Glomerular endothelial cell (primary cell): ENCODE data around the gene AKR1C1. TPM values are rescaled to one million over a fixed set of nuclear protein-coding genes. Genes with fewer than 3 reads are reported as not detected.
"Not testable (repeated sequence)": the region's sequence is repeated elsewhere in the genome, so short reads cannot be mapped to it uniquely, and the experiment has no call there.

Source experiments
- DNase-seq: peaks from one replicate; pipeline ENCODE4 v3.0.0-alpha.2; 2011; ENCODE audit warnings: low read depth, low spot score; ENCODE audit errors: extremely low read depth
- total RNA-seq: library from RNA; depleted of rRNA; stranded (reverse); fragments of >200 nt; gene quantifications from 2 replicates; pipeline ENCODE4 v1.2.3, GENCODE V29; 2015

Gene AKR1C1
- total RNA-seq, 1 donor from 2014 or later = 0.70 TPM

DNA sequence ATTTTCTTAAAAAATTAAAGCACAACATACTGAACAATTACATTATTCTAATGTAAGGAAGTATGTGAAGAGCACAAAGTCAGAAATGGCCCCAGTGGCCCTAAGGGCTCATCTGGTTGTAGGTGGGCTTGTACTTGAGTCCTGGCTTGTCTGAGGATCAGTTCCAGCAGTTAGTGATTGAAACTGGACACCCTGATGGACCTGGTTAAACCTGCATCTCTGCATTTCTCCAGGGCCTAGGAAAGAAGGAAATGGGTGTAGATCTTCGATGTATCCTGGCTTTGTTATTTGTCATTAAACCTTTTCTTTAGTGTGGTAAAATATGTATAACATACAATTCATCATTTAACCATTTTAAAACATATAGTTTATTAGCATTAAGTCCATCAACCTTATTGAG is 50.2 kb downstream of the AKR1C1 start:
- DNase-seq = no peak

DNA sequence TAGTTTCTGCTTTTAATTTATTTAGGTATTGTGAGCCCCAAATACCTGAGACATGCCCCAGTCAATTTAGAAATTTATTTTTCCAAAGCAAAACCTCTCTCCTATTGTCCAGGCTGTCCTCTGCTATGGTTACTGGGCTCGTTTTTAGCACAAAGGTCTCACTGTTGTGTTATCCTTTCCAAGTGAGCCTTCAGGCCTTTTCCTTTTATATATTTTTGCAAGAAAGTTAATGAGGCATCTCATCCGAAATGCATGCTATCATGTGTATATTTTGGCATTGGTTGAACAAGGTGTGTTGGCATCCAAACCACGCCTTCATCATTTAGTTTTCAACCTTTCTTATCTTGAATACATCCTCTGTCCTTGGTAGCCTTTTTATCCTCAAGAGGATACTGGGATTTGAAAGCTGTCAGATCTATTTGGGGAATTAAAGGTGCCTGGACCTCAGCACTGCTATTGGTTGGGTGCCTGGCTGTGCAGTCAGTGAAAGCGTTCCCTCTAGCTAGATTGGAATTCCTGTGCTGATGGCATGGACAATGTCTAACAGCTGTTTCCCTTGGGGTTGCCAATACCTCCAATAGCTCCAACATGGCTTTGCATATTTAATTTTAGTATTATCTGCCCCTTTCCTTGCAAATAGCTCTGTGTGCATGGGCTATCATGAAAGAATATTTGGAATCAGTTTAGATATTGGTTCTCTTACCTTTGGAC is 51.1 kb downstream of the AKR1C1 start:
- DNase-seq = not testable (repeated sequence)

DNA sequence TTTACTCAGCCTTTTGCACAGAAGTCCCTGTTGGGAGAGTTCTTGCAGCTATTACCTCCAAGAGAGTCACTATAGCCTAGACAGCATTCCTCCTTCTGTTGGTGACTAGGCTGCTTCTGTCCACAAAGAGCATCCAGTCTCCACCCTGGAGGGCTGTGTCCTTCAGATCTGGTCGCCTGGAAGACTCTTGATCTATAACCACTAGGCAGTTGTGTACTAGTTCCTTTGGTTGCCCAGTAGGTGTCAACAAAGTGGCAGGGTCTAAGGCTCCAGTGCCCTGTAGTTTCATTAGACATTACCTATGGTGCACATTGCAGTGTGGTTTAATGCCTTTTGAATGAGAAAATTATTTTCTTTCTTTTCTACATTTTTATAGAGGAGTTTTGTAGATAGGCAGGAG is 51.7 kb downstream of the AKR1C1 start:
- DNase-seq = no peak

DNA sequence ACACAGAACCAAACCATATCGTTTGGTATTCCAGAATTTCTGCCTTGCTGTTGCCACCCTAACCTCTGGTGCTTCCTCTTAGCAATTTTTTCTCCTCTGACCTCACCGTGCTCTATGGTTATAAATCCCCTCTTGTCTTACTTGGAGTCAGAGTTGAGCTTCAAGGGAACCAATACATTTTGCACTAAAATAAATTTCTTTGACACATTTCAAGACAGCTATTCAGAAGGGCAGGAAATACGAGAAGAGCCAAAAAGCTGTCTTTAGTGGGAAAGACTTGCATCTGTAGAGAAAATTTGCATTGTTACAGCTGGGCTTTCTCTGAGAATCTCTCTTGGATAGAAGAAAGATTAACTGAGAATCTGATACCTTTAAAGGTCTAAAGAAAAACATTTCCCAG is 54.9 kb downstream of the AKR1C1 start:
- DNase-seq = no peak

DNA sequence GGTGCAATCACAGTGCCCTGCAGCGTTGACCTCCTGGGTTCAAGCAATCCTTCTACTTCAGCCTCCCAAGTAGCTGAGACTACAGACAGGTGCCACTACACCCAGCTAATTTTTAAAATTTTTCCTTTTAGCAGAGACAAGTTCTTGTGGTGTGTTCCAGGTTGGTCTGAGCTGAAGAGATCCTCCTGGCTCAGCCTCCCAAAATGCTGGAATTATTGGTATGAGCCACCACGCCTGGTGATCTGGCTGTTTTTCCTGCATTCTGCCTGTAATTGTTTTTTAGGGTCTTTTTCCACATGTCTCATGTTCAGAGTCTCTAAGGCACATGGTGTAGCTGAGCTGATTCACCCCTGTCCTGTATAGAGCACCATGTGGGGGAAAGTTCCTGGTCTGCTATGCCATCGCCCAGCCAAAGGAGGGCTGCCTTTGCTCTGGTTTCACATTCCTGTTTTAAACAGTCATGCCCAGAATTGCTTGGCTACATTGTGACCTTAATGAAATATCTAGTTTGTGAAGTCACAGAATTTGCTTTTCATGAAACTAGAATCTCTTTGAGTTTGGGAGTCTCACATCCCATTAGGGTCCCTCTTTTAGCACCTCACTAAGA is 55.6 kb downstream of the AKR1C1 start:
- not testable (repeated sequence) for DNase-seq

DNA sequence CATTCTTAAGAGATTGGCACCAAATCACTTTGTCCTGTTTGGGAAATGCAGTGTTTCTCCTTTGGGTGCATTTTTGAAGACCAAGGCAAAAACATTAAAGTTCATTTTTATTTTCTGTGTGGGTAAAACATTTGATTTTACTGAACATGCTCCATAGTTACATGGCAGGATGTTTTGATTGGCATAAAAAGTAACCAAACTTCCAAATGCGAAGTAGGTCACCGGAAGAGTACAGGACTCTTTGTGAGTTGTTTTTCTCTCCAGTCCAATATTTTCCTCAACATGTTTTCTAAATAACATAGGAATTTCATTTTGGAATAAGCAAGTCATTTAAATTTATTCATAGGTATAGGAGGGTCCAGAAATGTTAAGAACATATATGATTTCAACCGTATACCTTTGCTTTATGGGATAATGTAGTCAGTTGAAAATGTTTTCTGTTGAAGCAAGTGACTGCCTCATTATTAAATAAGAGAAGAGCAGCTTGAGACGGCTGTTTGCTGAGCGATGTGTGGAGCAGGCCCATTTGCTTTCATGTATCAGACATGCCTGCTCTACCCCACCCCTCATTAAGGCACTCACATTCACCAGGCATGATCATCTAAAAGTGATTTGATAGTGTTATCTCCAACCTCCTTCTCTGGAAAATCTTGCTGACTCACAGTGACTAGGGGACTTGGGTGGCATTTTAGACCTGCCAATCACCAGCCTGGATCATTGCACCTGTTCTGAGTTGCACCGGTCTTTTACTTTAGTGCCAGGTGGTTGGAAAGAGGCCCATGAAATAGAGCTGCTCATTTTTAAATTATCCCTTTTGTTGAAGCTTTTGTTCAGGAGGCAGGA is 56.8 kb downstream of the AKR1C1 start:
- not testable (repeated sequence) for DNase-seq

DNA sequence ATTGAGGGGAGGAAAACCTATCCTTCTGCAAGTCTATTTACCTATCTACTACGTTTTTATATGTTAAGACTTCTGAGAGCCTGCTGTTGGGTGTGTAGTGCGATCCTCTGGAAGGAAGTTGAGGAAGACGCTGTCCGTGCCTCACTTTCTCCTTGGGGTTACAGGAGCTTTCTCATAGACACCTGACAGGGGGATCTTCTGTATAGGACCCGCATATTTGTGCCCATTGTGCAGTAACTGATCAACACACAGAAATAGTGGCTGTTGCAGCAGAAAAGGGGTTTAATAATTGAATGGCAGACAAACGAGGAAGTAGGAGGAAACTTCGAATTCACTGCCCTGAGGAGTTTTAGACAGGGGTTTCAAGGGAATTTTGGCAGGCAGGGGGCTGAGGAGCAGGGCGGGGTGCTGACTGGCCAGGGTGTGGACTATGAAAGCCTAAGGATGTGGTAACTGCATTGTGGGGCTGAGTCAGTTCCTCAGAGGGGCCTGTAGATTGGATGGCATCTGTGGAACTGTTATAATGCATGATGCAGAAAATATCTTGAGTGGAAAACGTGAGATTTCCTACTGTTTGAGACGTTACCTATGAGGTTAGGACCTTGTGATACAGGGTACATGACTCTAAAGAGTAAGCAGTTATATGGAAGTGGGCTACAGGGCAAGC is 58.5 kb downstream of the AKR1C1 start:
- not testable (repeated sequence) for DNase-seq

- DNase-seq = no peak
These were observed 60.1 kb downstream of the AKR1C1 start for GRCh38 chr10:5023177-5023805.

DNA sequence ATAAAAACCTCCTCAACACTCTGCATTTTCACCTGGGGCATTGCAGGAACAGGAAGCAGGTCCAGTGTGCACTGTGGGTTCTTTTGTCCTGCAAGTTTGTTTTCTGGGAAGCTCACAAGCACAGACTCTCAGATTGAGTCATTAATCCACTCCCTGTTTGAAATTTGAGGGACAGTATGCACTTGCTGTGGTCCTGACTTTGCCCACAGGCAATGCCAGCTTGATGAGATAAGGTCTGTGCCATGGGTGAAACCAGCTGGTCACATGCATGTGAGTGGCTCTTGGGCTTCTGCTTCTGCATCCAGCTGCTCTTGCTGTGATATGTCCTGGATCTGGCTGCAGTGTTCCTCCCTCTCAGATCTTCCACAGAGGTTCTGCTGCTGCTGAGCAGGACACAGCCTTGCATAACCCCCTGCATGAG is 62.3 kb downstream of the AKR1C1 start:
- not testable (repeated sequence) for DNase-seq

DNA sequence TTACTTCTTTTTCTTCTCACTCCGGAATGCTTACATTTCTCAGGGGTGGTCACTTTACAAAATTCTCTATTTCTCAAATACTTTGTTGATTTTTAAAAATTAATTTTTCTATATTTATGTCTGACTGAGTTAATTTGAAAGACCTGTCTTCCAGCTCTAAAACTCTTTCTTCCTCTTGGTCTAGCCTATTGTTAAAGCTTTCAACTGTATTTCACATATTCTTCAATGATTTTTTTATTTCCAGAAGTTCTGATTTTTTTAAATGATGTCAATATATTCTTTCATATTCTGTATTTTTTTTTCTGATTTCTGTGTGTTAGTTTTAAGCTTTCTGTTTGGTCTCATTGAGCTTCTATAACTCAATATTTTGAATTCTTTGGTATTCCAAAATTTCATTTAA is 67.8 kb downstream of the AKR1C1 start:
- DNase-seq = no peak

- DNase-seq = not testable (repeated sequence)
These were observed 68.4 kb downstream of the AKR1C1 start for GRCh38 chr10:5031588-5031987.

GRCh38 chr10:5032444-5032843 is 69.2 kb downstream of the AKR1C1 start:
- DNase-seq = not testable (repeated sequence)

Other genes with a start within 250 kb of the AKR1C1 start
- gene AKR1E2, start 137.2 kb upstream of the AKR1C1 start, total RNA-seq = 6.9 and 16.3 TPM in 2 replicates
- gene AKR1C2, start 40.4 kb downstream of the AKR1C1 start, total RNA-seq = 0.29 TPM in 1 of 2 replicates, not detected in the other
- gene AKR1C3, start 131.0 kb downstream of the AKR1C1 start, total RNA-seq = 0.63 and 3.6 TPM in 2 replicates
- gene AKR1C8, start 221.7 kb downstream of the AKR1C1 start, total RNA-seq = not detected in 2 replicates
- not detected in 2 replicates for gene AKR1C4, start 233.4 kb downstream of the AKR1C1 start, total RNA-seq